ENCODE results near the gene DCLRE1B. TPM values are rescaled to one million over a fixed set of nuclear protein-coding genes. Genes with fewer than 3 reads are reported as not detected.

DCLRE1B gene
- 2.2 TPM for total RNA-seq
- long read RNA-seq, partial matches to known transcripts = 0 of 4 reads
- long read RNA-seq, other reads (novel, unspliced or antisense) = 1 of 4 reads

DNA sequence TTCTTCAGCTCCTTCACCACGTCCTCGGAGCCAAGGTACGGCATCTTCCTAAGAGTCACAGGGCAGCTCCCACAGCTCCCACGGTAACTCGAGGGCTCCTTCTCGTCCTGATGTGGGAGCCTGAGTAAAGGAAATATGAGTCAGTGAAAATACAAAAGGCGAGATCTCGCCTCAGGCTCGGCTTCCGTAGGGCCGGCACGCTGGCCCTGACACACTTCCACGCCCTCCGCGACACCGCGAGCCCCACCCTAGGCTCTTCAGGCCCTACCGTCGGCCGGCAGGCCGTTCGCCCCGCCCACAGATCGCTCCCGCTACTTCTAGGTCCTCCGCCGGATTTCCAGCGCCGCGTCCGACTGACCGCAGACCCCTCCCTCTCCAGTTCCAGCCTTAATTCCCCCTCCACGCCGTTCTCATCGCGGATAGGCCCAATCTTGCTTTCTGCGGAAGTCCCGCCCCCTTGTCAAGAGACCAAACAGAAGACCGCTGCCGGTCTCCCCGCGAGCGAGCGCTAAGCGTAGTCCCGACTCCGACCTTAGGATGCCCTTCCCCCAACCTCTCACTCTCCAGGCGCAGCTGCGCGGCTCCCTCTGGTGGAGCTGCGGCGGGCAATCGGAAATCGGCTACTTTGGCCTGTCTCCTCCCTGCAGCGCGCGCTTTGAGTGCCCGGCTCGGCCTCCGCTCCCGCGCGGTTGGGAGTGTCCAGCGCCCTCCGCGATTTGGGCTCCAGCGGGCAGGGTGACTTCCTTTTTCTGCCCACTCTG lies at the start of gene DCLRE1B, which contains the start of gene AP4B1:
Gene DCLRE1B, plus strand, starts transcription at position 653 of the 761 bp plus-strand sequence. CDS start 261 bp downstream, outside the sequence.
Gene AP4B1, minus strand, starts transcription at position 126 of the 761 bp plus-strand sequence. Its CDS starts 82 bp downstream, at position 44.
- DNase-seq (peak; percentile 100), ATAC-seq (ENCODE audit: poor library complexity) (peak; percentile 98)
- intact Hi-C loops (cut with DNase I) = loop anchor here (10.0 kb wide), 1 partner anchor 70 kb away; no protein-coding TSS in a partner anchor

DNA sequence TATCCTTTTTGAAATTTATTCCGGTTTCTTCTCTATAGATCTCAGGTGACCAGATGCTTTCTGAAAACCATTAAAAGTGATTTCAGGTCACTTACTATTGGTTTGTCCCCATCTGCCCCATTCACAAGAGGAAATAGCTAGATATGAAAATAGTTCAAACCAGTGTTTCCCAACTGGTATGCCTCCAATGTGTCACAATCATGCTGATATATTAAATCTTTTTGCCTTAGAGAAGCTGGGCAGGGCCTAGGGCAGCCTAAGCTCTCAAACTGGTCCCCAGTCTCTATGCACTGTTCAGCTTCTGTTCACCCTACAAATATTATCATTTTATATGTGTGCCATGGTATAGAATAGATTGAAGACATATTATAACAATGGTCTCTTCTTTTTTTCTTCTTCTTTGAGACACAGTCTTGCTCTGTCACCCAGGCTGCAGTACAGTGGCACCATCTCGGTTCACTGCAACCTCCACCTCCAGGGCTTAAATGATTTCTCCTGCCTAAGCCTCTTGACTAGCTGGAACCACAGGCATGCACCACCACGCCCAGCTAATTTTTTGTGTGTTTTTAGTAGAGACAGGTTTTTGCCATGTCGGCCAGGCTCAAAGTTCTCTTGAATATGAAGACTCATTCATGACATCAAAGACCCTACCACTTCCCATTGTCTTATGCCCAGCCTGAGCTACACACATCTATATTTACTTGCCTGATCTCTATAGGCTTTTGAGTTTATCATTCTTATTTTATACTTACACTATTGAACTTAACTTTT lies 49.3 kb upstream of the DCLRE1B start:
- no peak for DNase-seq
- intact Hi-C loops (cut with DNase I) = no loop called here
- no peak for ATAC-seq (ENCODE audit: poor library complexity)

DNA sequence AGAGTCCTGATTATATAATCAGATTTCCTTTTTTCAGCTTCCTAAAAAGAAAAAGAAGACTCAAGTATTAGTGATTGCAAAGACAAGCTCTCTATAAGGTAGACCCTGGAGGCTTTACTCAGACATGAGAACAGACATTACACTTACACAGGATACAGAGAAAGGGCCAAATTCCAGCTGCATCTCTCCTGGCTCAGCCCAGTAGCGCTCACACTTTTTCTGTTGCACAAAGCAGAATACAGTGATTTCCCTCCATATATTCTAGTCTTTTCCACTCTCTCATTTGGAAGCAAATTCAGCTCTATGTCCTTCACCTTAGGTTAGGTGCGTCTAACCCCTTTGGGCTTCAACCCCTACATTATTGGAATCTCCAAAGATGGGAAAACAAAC lies 48.7 kb upstream of the DCLRE1B start:
- no peak for ATAC-seq (ENCODE audit: poor library complexity)
- DNase-seq = no peak
- intact Hi-C loops (cut with DNase I) = no loop called here

DNA sequence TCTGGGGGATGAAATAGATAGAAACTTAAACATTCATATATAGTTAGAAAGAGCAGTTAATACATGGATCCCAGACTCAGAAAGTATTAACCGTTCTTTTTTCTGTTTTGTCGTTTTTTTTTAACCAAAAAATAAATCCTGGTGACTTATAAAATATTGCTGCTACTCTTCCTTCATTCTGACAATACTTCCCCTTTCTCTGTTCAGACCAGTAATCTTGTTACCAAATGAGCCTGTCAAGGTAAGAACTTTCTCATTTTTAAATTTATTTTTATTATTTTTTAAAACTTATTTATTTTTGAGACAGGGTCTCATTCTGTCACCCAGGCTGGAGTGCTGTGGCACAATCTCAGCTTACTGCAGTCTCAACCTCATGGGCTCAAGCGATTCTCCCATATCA lies 47.4 kb upstream of the DCLRE1B start:
- intact Hi-C loops (cut with DNase I) = no loop called here
- ATAC-seq (ENCODE audit: poor library complexity) (no peak), DNase-seq (no peak)

DNA sequence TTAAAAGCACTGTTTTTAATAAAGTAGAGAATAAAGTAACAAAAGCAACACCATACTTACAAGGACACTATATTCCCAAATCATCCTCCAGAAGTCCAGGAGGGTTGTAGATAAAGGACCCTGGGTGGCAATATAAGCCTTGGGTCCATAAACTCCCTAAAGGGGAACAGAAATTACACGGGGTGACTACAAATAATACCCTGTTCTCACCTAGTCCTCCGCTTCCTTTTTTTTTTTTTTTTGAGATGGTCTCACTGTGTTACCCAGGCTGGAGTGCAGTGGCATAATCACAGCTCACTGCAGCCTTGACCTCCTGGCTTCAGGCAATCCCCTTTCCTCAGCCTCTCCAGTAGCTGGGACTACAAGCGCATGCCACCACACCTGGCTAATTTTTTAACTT lies 46.7 kb upstream of the DCLRE1B start:
- DNase-seq (no peak), ATAC-seq (ENCODE audit: poor library complexity) (no peak)
- intact Hi-C loops (cut with DNase I) = no loop called here

DNA sequence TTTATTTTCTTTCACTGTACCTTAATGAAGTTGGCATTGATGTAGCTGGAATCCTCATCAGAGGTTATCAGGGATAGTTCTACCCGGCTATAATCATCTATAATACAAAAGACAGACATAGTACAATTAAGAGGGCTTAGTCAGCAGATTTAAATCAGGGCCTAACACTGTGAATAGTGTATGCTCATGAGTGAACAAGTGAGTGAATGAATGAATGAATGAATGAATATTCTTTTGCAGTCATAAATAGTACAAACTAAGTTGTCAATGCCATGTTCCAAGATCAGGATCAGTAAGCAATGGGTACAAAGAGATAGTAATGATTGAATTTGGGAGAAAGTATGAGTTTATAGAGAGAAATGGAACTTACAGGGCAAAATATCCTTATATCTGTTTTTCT lies 46.1 kb upstream of the DCLRE1B start:
- no peak for ATAC-seq (ENCODE audit: poor library complexity)
- DNase-seq = no peak
- intact Hi-C loops (cut with DNase I) = no loop called here

DNA sequence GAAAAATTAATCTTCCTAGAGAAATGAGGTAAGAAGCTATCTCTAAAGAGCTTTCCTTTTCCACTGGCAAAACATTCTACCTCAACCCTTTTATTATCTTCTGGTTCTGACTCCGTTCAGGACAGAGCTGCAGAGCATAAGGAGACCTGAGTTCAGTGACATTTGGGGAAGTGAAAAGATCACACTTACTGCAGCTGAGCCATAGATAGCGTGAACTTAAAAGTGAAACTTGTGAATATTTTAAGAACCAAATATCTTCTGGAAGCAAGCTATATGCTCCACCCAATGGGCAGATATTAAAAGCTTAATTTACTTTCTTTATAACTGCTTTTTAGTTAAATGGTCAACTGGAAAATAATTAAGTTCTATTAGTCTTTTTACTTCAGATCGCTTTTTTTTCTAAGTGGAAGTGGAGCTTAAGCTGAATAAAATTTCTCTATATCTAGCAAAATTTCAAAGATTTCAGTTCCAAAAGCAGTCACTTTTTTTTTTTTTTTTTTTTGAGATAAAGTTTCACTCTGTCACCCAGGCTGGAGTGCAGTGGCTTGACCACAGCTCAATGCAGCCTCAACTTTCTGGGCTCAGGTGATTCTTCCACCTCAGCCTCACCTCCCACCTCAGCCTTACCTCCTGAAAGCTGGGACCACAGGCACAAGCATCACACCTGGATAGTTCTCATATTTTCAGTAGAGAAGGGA lies 45.5 kb upstream of the DCLRE1B start:
- ATAC-seq (ENCODE audit: poor library complexity) (peak; percentile 46), DNase-seq (no peak)
- intact Hi-C loops (cut with DNase I) = no loop called here

DNA sequence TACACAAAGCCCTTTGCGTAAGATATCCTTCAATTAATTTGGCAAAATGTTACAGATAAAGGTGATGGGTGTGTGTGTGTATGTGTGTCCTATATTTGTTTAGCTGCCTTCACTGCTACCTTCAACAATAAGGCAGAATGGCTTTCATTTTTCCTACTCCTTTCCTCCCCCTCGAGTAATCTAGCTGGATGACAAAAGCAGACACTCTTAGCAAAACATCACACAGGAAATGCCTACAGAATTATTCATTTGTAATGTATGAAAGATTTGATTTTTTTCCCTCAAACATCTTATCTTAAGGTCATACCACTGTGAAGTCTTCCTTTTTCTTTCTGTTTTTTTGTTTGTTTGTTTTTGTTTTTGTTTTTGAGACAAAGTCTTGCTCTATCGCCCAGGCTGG lies 44.2 kb upstream of the DCLRE1B start:
- ATAC-seq (ENCODE audit: poor library complexity) = no peak
- DNase-seq = no peak
- intact Hi-C loops (cut with DNase I) = no loop called here

DNA sequence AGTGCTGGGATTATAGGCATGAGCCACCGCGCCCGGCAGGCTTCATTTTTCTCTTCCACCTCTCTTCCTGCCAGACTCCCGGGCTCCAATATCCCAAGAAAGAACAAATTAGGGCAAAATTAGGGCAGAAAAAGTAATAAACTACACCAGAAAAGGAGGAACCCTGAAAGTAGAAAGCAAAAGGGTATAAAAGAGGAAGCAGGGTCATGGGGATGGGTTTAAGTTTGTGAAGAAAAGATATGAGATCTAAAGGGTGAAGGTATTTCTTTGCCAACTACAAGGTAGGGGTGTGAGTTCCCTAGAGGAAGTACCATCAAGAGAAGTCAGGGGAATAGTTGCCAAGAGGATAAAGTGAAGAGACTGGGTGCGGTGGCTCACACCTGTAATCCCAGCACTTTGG lies 43.5 kb upstream of the DCLRE1B start:
- no peak for DNase-seq
- ATAC-seq (ENCODE audit: poor library complexity) = no peak
- intact Hi-C loops (cut with DNase I) = no loop called here

DNA sequence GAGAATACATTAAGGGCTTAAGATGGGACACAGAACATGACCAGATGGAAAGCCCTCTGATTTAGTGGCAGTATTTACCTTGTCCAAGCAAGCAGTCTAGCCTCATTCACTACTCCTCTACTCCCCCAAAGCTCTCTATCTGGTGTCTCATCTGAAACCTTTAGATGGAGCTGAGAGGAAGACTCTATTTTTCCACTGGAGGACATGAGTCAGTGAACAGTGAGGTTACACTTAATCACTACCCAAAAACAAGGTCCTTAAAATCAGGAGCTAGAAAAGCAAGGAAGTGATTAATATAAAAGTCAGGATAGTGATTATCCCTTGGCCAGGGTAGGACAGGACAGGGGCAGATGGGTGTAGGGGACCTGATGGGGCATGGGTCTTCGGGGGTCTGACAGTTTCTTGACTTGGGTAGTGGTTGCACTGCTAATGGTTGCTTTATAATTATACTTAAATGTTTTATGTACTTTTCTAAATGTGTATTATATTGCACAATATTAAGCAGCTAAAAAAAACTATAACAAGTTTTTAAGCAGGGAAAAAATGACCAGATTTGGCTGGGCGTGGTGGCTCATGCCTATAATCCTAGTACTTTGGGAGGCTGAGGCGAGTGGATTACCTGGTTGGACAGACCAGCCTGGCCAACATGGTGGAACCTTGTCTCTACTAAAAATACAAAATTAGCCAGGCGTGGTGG lies 36.6 kb upstream of the DCLRE1B start:
- intact Hi-C loops (cut with DNase I) = no loop called here
- DNase-seq (no peak), ATAC-seq (ENCODE audit: poor library complexity) (no peak)

DNA sequence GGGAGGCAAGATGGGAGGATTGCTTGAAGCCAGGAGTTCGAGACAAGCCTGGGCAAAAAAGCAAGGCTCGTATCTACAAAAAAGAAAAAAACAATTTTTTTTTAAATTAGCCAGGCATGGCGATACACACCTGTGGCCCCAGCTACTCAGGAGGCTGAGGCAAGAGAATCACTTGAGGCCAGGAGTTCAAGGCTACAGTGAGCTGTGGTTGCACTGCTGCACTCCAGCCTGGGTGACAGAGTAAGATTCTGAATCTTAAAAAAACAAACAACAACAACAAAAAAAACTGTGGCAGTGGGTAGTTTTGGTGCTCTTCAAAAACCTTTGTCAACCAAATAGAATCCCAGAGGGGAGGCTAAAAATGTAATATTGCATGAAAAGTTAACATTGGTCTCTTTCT lies 34.3 kb upstream of the DCLRE1B start:
- ATAC-seq (ENCODE audit: poor library complexity) = no peak
- DNase-seq = no peak
- intact Hi-C loops (cut with DNase I) = no loop called here

DNA sequence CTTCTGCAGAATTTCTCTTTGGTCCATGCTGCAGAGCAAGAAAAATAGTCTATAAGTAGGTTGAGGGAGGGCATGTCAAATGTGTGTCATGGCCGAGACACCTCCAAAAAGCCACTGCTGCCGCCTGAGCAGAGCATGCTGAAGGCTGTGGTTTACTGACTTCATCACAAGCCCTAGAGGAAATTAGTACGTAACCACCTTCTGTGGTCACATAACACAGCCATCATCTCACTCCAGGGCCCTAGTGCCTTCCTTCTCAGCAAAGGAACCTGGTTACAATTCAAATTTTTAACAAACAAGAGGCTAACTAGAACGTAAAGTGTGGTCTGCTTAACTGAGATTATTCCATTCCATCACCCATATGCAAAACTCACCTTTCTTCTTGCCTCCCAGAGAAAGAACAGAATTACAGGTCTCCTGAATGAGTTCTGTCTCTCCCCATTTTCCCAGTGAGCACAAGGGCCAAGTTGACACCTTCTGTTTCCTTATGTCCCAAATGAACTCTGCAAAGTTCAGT lies 33.5 kb upstream of the DCLRE1B start, which contains the start of gene PTPN22:
Gene PTPN22, minus strand, starts transcription at position 116 of the 517 bp plus-strand sequence.
- DNase-seq (peak; percentile 53), ATAC-seq (ENCODE audit: poor library complexity) (peak; percentile 79)
- intact Hi-C loops (cut with DNase I) = no loop called here

DNA sequence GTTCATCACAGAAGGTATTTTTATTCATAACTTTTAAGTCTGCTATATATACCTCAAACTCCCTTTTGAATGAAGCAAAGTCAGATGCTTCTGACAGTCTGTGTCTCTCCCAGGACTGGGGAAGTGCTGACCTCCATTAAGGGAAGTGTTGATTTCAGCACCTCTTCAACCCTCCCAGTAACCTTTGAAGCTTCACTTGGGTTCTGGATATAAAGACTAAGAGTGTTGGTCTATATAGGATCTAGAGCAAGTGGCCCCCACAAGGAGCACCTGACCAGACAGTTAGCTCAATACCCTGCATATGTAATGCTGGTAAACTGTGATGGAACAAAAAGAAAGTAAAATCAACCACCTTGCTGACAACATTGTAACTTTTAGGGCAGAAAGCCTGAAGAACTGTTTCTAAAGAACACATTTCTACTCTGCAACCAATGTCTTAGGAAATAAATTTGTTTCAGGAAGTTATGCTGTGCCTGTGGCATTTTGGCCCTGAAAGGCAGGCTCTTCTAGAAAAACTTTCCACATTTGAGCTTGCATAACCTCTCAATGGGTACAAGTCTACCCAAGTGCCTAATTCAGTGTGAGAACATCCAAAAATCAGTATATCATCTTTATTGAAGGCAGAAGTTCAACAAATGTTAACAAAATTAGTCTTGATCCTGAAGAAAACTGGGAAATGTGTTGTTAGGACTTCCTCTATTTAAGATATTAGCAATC lies 32.7 kb upstream of the DCLRE1B start:
- no peak for DNase-seq
- peak; percentile 59 for ATAC-seq (ENCODE audit: poor library complexity)
- intact Hi-C loops (cut with DNase I) = no loop called here

DNA sequence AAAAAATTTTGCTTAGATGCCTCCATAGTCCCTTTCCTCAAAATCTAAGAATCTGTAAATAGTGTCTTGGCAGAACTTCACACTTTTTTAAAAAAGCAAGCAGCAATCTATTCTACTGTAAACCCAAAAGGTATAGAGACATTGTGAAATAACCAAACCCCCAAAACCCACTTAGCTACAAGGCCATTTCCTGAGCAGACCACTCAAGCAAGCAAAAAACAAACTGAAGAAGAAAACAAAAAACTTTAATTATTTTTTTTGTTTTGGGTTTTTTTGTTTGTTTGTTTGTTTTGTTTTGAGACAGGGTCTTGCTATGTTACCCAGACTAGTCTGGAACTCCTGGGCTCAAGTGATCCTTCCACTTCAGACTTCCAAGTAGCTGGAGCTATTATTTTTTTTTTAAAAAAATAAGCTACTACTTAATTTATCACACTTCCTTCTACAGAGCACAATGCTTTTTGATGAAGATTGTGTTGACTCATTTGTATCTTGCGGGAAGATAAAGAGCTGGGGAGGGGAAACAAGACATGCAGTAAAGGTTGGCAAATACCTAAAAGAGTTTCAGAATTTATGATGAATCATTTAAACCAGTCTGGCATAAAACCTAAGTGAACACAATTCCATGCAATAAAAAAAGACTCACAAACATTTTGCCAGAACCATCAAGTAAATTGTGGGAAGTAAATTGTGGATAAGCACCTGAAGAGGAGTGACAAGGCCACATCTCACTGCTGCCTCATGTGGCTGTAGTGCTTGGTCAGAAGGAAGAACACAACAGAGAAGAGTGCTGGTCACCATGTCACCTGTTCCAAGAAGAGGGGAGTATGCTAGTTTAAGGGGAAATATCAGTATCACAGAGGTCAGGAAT lies 30.9 kb upstream of the DCLRE1B start:
- ATAC-seq (ENCODE audit: poor library complexity) = no peak

DNA sequence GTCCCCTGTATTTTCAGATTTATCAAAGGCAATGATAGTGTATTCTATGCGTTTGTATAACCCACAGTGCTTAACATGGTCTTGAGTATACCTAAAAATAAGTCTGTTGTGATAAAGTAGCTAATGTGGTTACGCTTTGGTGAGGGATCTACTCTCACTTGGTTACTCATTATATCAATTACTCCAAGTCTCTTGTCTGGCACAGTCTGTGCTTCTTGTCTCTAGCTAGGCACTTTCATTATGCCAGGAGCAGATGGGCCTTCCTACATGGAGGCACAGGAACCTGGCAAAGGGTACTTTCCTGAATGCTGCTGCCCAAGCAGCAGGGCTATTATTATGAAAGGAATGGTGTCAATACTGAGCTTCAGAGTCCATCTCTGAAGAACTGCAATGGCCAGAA lies 29.4 kb upstream of the DCLRE1B start:
- ATAC-seq (ENCODE audit: poor library complexity) (no peak), DNase-seq (no peak)
- intact Hi-C loops (cut with DNase I) = no loop called here

More for the DNA sequence above, 30.9 kb upstream of the DCLRE1B start:
- DNase-seq = no peak
- intact Hi-C loops (cut with DNase I) = no loop called here

DNA sequence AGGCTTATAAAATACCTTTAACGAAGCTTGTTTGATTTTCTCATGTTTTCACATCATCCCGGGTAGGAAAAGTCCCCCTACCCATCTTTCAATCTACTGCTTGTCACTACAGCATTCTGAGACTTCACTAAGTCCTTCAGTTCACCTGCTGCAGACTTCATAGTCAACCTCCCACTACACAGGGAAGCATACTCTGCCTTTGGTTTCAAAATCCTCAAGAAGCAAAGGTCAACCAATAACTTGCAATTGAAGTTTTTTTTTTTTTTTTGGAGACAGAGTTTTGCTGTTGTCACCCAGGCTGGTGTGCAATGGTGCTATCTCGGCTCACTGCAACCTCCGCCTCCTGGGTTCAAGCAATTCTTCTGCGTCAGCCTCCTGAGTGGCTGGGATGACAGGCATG lies 28.9 kb upstream of the DCLRE1B start:
- ATAC-seq (ENCODE audit: poor library complexity) (no peak), DNase-seq (no peak)
- intact Hi-C loops (cut with DNase I) = no loop called here

DNA sequence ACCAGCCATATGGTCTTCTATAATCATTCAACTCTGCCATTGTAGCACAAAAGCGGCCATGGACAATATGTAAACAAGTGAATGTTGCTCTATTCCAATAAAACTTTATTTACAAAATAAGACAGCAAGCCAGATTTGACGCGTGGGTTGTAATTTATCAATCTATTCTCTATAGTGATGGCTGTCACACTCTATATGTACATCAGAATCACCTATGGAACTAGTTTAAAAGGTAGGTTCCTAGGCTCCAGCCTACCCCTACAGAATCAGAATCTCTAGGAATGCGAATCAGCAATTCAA lies 25.4 kb upstream of the DCLRE1B start:
- DNase-seq (no peak), ATAC-seq (ENCODE audit: poor library complexity) (no peak)
- intact Hi-C loops (cut with DNase I) = no loop called here

All from Right ventricle myocardium superior (tissue), 1 donor.